Kasumi-1 (cell line): ENCODE measurements around the gene CDYL.
A peak's percentile ranks its signal among the peaks of the same experiment; 100 is the strongest.

Source experiments
- DNase-seq, 2 experiments: peaks; one replicate each; lab custom pipeline; 2025; lab: John Stamatoyannopoulos, UW

The CDYL gene

DNA sequence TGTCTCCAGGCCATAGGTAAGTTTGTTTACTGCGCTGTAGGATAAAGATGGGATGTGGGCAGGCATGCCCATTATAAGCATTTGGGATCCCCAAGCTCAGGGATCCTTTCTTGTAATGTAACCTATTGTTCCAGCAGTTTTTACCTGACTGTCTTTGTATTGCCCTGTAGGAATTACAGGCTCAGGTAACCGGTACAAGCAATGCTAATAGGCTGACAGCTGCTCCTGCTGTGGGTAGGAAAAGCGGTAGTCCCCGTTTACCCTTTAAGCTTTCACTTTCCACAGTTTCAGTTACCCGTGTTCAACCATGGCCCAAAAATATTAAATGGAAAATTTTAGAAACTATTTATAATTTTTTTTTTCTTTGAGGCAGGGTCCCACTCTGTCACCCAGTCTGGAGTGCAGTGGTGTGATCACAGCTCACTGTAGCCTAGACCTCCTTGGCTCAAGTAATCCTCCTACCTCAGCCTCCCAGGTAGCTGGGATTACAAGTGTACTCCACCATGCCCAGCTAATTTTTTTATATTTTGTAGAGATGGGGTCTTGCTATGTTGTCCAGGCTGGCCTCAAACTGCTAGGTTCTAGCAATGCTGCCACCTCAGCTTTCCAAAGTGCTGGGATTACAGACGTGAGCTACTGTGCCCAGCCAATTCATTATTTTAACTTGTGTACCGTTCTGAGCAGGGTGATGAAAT, 108.6 kb downstream of the CDYL start:
- no peak for DNase-seq

DNA sequence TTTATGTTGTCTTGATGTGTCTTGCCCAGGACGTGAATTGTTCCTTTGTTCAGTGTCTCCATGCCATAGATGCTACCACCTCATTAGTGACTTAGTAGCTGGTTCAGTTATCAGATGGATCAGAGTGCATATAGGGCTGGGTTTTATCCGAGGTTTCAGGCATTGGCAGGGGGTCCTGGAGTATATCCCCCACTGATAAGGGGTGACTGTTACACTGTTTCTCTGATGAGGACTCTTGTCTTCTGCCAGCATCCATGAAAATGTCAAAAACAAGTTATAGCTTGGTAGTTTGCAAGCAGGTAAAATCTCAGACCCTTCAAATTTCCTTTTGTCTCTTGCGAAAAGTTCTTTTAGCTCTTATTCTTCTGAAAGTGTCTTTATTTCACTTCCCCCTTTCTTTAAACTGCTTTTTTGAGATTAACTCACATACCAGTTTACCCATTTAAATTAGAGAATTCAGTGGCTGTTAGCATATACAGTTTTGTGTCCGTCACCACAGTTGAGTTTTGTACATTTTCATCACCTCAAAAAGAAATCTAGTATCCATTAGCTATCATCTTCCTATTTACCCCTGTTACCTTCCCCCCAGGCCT, 109.2 kb downstream of the CDYL start:
- no peak for DNase-seq

DNA sequence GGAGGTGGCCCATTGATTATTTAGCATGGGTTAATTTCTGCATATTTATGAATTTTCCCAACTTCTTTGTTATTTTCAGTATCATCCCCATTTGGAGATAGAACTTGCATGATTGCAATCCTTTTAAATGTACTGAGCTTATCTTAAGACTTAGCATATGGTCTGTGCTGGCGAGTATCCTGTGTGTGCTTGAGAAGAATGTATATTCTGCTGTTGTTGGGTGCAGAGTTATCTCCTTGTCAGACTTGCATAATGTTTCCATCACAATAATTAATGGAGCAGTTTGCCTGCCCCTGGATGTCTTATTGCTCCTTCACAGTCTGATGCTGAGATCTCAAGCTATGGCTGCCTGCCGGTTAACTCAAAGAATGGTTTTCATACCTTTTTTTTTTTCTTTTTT, 112.6 kb downstream of the CDYL start:
- DNase-seq: no peak

DNA sequence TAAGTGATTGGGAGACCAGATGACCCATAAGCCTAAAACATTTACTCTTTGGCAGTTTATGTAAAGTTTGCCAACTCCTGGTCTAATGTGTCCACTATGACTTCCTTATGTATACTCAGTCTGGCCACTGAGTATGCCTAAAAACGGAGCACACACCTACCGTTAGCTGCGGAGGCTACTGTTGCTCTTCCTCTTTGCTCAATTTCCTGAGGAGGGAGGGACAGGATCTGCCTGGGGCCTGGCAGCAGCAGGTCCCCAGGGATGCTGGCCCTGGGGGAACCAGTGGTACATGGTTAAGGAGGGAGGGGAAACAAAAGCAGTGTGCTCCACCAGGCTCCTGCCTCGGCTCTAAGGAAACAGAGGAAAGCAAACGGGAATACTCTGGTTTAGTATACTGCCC, 113.5 kb downstream of the CDYL start:
- DNase-seq: peak; percentile 77 to 82

DNA sequence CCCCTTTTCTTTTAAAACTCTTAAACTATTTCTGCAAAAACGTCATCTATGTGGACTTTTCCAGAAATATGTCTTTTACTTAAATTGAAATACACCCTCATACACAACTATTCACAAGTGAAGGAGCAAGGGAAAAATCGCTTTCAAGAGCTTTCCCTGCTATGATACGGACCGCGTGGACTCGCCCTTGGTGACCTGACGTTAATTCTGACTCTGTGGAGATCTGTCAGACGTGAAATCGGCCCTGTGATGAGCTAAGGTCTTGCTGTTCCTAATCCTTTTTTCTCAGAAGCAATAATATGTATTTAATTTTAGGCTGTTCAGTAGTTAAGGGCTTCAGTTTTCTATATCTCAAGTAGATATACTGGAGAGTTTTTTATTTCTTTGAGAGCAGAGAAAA, 114.0 kb downstream of the CDYL start:
- no peak for DNase-seq

DNA sequence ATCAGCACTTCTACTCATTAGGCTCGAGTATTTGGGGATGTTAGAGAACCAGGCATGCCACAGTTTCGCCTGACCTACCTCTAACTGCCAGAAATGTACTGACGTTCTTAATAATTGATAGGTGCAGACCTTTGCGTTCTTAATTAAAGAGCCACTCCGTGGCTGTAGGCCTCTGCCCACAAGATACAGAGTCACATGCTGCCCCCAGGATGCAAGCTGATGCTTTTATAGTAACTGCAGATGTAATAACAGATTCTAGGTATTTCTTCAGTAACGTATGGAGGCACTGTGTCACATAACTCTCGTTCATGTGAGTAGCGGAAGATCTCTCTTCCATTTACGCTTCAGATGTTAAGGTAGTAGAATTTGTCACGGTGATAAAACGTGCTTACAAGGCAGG, 114.4 kb downstream of the CDYL start:
- no peak for DNase-seq

DNA sequence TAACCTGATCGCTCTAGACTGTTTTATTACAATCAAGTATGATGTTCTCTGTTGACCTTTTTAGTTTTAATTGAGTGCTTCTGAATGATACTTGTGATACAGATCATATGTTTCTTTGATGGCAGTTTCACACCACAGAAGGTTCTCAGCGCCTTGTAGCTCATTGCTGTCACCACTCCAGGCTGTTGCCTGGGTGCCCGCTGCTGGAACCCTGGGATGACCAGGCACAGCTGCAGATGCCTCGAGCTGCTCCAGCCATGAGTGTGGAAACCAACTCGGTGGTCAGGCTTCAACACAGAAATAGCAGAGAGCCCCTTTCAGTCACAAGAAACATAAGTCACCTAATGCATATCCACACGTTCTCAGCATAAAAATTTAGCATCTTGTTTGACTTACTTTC, 114.9 kb downstream of the CDYL start:
- no peak for DNase-seq

DNA sequence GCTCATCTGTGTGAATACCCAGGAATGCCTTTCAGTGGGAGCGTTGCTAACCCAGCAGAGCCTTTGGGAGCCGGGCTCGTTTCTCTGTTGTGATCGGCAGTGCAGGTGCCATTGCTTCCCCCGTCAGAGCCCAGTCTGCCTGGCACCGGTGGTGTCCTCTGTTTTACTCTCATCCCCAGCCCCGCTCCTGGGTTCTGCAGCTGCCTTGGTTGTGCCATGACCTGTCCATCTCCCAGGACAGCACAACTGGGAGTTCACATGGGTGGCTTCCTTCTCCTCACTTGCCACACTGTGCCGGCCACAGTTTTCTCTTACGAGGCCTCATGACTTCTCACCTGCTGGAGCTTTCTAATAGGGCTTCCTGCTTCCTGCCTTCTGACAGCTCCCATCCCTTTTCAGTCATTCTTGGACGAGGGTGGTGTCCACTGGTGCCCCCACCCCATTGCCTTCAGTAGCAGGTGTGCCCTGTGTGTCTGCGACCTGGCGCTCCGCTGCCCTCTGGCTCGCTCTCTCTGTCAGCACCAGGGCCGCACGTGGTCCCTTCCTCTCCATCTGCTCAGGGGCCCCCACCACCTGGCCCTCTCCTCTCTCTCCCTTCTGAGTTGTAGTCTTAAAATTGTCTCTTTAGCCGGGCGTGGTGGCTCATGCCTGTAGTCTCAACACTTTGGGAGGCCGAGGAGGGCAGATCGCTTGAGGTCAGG, 116.7 kb downstream of the CDYL start:
- no peak for DNase-seq

DNA sequence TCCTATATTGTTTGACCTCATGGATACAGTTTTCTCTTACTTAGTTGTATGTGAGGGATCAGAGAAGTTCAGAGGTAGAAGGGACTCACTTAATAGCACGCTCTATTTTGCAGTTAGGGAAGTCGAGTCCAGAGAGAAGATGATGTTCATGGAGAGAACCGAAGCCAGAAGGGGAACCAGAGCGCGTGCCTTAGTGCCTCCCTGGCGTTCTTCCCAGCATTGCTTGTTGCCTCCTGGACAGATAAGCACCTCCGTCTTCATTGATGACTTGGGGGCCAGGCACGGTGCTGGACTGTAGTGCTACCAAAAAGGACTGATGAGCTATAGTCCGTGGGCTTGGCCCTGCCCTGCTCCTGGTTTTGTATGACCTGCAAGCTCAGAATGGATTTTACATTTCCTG, 117.8 kb downstream of the CDYL start:
- DNase-seq: no peak

DNA sequence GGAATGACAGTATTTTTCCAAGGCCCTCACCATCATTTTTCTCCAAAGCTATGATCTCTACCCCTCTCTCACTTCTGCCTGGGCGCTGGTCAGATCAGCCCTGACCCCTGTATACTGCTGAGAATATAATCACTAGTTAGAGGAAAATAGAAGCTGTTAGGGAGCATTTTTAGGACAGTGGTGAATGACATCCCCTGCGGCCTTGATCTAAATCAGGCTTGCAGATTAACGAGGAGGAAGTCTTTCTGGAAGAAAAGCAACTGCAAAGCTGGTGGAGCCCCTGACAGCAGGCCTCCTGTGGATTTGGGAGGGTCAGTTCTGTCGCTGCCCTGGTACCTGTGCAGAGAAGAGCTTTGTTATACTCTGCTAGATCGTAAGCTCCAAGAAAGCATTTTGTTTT, 119.8 kb downstream of the CDYL start:
- DNase-seq: no peak

DNA sequence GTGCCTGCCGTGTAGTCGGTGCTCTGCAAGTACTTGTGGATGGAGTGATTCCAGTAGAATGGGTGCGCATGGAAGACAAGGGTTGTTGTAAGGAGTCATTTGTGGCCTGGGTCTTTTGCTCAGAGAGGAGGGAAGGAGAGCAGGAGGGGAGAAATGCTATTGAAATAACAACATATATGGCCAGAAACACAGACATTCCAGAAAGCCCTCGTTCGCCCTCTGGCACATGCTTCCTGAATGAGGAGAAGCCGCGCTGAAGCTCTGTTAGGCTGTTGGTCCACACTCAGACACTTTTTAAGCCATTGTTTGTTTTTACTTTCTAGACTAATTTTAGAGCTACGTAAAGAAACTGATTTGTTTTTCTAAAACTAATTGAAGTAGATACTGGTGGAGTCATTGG, 120.2 kb downstream of the CDYL start:
- no peak for DNase-seq

DNA sequence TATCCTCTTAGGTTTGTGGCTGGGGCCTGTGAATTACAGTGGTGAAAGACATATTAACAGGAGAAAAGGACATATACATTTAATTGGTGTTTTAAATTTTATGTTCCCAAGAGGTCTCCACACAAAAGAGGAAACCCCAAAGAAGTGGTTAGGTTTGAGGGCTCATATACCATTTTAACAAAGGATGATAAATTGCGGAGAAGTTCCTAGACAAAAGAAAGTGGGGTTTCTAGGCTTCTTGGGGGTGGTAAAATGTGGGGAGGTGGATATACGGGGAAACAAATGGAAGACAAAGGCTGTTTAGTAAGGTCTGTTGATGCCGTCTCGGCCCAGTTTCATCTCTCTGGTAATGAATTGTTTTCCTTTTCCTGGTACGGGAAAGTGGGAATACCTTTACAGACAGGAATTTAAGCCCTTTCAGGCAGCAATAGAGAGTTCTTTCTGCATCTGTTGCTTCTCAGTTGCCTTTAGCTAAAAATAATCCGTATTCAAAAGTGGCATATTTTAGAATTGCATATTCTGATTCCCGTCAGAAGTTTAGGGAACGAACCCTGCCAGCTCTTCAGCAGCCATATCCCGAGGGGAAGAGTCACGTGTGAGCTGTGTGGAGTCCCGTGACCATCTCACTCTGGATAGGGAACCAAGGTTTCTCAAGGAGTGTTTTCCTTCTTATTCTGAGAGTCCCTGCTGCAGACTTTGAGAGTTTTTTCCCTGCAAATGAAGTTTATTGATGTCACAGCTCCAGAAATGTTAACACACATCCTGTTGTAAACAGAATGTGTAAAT, 123.2 kb downstream of the CDYL start:
- no peak for DNase-seq

DNA sequence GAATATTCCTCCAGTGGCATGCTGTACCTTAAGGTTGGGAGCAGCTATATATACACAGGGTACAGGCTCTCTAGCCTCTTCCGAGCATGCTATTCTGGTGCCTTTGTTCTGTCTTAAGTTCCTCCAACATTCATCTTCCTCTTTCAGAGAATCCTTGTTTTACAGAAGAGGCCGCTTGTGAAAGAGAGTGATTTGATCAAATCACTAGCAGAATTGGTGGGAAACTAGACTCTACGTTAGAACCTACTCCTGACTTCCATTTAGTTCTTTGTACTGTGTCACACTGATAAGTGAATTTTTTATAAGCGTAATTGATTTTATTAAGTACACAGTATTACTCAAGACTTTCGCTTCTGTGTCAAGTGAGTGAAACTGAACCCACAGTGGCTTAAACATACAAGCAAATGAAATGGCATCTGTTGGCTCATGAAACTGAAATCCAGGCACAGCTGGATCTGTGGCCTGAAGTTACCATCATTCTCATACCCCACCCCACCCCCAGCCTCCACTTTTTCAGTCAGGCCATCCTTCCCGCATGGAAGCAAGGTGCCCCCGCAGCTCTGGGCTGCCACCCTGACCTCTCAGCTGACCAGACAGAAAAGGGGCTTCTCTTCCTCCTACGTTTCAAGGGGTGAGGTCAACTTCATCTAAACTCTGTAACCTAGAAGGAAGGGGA, 125.3 kb downstream of the CDYL start:
- peak; percentile 11 for DNase-seq

DNA sequence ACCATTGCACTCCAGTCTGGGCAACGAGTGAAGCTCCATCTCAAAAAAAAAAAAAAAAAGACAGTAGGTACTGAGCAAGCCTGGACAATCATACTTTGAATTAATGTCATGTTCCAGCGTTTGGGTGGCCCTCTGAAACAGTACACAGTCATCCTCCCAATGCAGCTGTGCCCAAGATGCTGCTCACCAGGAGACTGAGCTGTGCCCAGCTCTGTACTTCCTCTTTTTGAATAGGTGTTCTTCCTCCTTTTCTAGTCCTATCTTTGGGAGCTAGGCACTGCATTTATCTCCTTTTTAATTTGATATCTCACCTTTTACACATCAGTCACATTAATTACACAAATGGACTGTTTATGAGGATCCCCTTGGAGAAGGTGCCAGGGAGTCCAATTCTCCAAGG, 126.2 kb downstream of the CDYL start:
- peak; percentile 38 to 42 for DNase-seq

DNA sequence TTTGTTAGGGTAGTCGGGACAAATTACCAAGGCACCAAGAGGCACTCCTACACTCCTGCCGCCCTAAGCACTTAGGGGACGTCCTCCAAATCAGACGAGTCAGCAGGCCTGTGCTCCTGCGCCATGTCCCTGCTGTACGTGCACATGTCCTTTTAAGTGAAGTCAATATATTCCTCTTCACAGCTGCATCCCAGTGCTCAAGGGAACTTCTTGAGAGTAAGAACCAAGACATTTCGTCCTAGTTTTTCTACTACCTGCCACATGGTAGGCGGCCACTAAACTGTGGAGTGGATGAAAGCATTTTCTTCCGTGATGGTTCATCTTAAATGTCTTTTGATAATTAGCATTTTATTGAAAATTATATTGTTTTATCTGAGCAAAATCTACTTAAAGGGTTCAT, 126.9 kb downstream of the CDYL start:
- no peak for DNase-seq

DNA sequence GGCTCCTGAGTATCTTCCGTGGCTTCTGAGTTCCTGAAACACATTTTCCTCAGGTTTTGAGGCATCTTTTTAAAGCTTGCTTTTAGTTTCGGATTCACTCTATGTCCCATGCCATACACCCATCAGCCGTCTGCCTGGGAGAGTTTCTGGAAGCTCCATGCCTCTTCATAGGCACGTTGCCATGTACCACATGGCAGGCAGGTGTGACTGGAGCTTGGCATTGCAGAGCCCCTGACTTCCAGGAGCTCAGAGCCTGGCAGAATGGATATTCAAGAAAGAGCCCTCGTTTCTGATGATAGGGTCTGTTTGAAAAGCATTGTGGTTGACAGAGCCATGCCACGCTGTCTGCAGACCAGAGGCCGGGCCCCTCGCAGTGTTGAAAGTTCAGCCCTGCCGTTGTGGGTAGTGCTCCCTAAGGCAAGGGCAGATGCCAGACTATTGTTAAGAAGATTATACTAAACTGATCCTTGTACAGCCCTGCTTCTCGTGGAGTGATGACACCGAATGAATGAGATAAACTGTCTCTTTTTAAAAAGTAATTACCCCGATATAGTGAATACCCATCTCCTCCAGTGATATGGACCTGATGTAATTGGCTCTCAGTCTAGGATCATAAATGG, 127.7 kb downstream of the CDYL start:
- DNase-seq: no peak

DNA sequence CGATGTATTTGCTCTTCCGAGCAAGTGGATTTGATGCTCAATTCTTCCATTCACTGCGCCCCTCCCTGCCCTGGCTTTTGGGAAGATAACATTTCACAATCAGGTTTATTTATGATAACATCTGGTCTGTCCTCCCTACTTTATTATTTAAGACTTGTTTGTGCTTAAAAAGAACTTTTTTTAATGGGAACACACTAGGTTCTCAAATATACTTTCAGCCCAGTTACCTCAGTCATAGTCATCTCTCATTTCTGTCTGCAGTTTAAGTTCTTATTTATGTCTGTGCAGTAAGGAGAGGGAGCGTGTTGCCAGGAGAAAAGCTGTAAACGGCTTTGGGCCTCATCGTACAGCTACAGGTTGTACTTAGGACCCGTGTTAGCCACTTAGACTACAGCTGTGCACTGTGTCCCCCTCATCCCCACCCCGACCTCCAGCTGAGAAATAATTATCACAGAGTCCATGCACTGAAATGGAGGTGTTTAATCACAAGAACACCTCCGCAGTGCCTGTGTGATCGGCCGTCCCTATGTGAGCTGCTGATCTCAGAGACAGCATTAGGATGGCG, 128.3 kb downstream of the CDYL start:
- no peak for DNase-seq

DNA sequence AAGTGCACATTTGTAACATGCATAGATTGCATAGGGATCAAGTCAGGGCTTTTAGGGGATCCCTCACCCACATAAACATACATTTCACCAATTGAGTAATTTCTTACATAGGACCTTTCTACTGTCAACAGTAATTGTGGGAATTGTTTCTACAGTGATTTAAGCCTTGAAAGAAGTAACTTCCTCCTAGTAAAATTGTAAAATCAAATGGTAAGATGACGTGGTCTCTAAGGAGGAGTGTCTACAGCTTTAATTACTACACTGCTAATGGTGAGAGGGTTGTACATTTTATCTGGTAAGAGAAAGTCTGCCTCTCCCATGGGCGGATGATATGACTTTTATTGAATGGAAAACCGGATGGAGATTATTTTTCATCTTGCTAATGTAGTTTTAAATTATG, 129.6 kb downstream of the CDYL start:
- no peak for DNase-seq

DNA sequence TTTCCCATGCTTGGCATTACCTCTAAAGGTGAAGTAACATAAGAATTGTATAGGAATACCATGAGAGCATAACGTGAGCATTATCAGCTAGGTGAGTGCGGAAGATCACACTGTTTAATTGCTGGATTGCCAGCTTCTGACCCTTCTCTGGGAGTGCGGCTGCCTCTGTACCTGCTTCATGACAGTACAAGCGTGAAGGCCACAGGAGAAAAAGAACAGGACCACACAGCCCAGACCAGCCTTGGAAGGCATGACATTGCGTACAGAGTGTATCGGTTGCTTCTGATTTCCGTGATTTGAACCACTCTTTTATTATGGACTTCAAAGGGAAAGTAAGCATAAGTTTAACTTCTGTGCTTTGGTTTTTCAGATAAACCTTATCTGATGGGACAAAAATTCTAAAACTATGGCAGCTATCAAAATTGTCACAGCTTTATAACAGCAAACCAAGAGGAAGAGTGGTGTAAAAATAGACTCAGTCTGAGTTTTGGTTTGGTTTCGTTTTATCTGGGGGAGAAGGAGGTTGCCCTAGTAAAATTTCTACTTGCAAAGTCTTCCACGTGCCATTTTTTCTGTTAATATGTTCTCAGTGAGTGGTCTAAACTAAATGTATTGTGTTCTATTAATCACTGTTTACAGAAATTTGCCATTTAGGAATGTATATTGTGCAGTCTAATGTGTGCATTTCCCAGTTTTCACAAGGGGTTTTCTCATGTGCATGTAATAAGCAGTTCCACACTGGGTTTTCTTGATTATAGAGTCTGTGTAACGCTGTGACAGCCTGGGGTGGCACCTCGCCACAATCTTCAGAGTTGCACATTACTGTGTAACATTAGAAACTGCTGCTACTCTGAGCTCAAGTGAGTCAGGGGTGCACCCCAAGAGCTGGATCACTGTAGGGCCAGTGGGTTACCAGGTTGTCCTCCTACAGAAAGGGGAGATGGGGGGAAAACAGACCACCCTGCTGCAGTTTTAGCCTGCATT, 130.4 kb downstream of the CDYL start:
- DNase-seq: peak in 1 of 2 experiments; percentile 35

DNA sequence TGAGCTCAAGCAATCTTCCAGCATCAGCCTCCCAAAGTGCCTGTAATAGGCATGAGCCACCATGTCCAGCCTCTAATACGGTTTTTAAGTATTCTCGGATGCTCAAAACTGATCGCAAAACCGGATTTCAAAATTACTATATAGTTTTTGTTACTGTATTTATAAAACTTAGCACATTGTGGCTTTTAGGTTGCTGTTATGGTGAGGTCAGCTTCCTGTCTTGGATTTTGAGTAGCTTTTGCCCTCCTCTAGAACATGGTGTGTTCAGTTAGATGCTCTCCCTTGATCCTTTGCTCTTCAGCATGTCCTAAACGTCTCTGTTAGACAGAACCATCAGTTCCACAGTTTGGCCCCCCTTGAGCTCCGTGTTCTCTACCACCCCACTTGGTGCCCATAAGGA, 131.4 kb downstream of the CDYL start:
- no peak for DNase-seq
